ENCODE data around the gene MMP1.

- TF ChIP-seq CTCF (conservative IDR thresholded peaks at IDR 0.05; ENCODE audit: low read length) (no peak), EZH2phosphoT487 (IDR thresholded peaks at IDR 0.05; ENCODE audit: borderline replicate concordance) (no peak)
Measured at GRCh38 chr11:102846292-102846691, 48.3 kb upstream of the MMP1 start.

Data from Loucy (cell line).